PC-3 (cell line): ENCODE results near the gene YJU2.

Experiments used
- EZH2 ChIP-seq: fragments of 300-600 bp; sonication (generic); IDR thresholded peaks from one replicate; pipeline ENCODE4 v1.6.1; 2017; ENCODE audit warnings: antibody characterized with exemption, mild to moderate bottlenecking, low read length; ENCODE audit not compliant: unreplicated experiment
- TF ChIP-seq, protein P1 (sequence below): fragments of 300-600 bp; sonication (generic); conservative IDR thresholded peaks from 2 replicates; pipeline ENCODE4 v1.5.1; 2017; ENCODE audit warnings: antibody characterized with exemption, low read depth, mild to moderate bottlenecking, low read length

DNA sequence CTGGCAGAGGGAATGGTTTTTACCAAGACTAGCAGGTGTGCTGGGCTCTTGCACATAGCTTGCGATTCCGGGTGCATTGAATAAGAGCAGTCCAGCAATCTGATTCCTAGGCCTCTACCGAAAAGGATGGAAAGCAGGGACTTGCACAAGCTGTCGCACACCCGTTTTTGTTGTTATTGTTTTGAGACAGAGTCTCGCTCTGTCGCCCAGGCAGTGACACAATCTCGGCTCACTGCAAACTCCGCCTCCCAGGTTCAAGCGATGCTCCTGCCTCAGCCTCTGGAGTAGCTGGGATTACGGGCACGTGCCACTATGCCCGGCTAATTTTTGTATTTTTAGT is 12.0 kb upstream of the YJU2 start:
- TF ChIP-seq, protein P1, sequence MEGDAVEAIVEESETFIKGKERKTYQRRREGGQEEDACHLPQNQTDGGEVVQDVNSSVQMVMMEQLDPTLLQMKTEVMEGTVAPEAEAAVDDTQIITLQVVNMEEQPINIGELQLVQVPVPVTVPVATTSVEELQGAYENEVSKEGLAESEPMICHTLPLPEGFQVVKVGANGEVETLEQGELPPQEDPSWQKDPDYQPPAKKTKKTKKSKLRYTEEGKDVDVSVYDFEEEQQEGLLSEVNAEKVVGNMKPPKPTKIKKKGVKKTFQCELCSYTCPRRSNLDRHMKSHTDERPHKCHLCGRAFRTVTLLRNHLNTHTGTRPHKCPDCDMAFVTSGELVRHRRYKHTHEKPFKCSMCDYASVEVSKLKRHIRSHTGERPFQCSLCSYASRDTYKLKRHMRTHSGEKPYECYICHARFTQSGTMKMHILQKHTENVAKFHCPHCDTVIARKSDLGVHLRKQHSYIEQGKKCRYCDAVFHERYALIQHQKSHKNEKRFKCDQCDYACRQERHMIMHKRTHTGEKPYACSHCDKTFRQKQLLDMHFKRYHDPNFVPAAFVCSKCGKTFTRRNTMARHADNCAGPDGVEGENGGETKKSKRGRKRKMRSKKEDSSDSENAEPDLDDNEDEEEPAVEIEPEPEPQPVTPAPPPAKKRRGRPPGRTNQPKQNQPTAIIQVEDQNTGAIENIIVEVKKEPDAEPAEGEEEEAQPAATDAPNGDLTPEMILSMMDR = no peak
- no peak for TF ChIP-seq EZH2
